Transverse colon (tissue), 4 donors: ENCODE data around the gene MAP1LC3A. TPM values are rescaled to one million over a fixed set of nuclear protein-coding genes. Genes with fewer than 3 reads are reported as not detected.

ENCODE experiments used
- DNase-seq: peaks from one replicate; pipeline ENCODE4 v3.0.0-alpha.2; 2019
- H3K27ac ChIP-seq, 4 donors: fragments of 200-600 bp; sonication (generic); 2 replicates each; pipeline ENCODE4 v1.5.1; 2016 to 2018; ENCODE audit warnings: inconsistent platforms in 4 of 4
- H3K27me3 ChIP-seq: fragments of 200-600 bp; sonication (generic); 2 replicates; pipeline ENCODE4 v1.5.1; 2017; ENCODE audit warnings: inconsistent platforms
- H3K36me3 ChIP-seq, 4 donors: fragments of 200-600 bp; sonication (generic); 2 replicates each; pipeline ENCODE4 v1.5.1; 2017 to 2019; ENCODE audit warnings: inconsistent platforms in 4 of 4
- H3K4me1 ChIP-seq, 4 donors: fragments of 200-600 bp; sonication (generic); 2 replicates each; pipeline ENCODE4 v1.5.1; 2017 to 2020; ENCODE audit warnings: inconsistent platforms in 4 of 4
- H3K4me3 ChIP-seq, 4 donors: fragments of 200-600 bp; sonication (generic); 1 replicate in 1 of 4; 2 replicates in 3 of 4; pipeline versions ENCODE4 v1.5.1 to v1.6.1; 2017 to 2019; ENCODE audit warnings: inconsistent platforms in 4 of 4
- H3K9me3 ChIP-seq, 2 donors: fragments of 200-600 bp; sonication (generic); 2 replicates each; pipeline ENCODE4 v1.5.1; 2017 to 2019; ENCODE audit warnings: inconsistent platforms in 2 of 2
- CTCF ChIP-seq, 5 experiments: fragments of 200-600 bp in 3 of 5; fragments of 450-650 bp in 2 of 5; sonication (generic) in 3 of 5; IDR thresholded peaks; 1 replicate in 2 of 5; 2 replicates in 3 of 5; pipeline ENCODE4 v1.5.1; 2016 to 2017; ENCODE audit warnings: antibody characterized with exemption in 5 of 5, inconsistent platforms in 3 of 5, mild to moderate bottlenecking in 2 of 5, moderate library complexity in 1 of 5
- EP300 ChIP-seq: sonication (generic); formaldehyde crosslinking; IDR thresholded peaks from one replicate; pipeline ENCODE4 v1.6.1; 2017; ENCODE audit warnings: antibody characterized with exemption, low read depth
- POLR2A ChIP-seq: fragments of 450-650 bp; IDR thresholded peaks from one replicate; pipeline ENCODE4 v1.6.1; 2016; ENCODE audit warnings: antibody characterized with exemption, mild to moderate bottlenecking, moderate library complexity
- POLR2AphosphoS5 ChIP-seq, 3 donors: sonication (generic); formaldehyde crosslinking; IDR thresholded peaks; one replicate each; pipeline ENCODE4 v1.6.1; 2016; ENCODE audit warnings: antibody characterized with exemption in 3 of 3
- WGBS, 2 donors: methylation state at CpG; one replicate each; pipeline ENCODE4 v1.1.5; 2018; ENCODE audit warnings: low coverage in 1 of 2; 5-methylcytosine and 5-hydroxymethylcytosine counted together
- in situ Hi-C, 4 donors: fragments of 200-750 bp; cut with MboI; loops; one replicate each; pipeline versions ENCODE4 v1.15.0 to v1.15.1; 2017; ENCODE audit warnings: low sequenced_read_pairs in 3 of 4, low pct_ligation_motif_present in 1 of 4, low pct_unique_long_range_greater_than_20kb in 1 of 4
- intact Hi-C: fragments of 100-400 bp; cut with DNase I; formaldehyde crosslinking; loops from one replicate; pipeline ENCODE4 v1.15.1; 2023; ENCODE audit warnings: low total_unique reads
- total RNA-seq, 4 donors: library from RNA; depleted of rRNA; stranded (reverse); fragments of >200 nt; gene quantifications; one replicate each; pipeline ENCODE4 v1.1.0, GENCODE V29; 2016

The MAP1LC3A gene
- total RNA-seq, 4 donors from 2014 or later = 41.8 to 166 (median 98.3) TPM

GRCh38 chr20:34542439-34542838 lies 16.1 kb upstream of the MAP1LC3A start:
- no peaks in the 10 kb centered on the region for H3K27me3 ChIP-seq
- in situ Hi-C loops = no loop called here
- no peaks in the 10 kb centered on the region for H3K9me3 ChIP-seq
- TF ChIP-seq EP300 (no peak), CTCF (IDR thresholded peaks at IDR 0.05) (no peak), POLR2AphosphoS5 (IDR thresholded peaks at IDR 0.05) (no peak), POLR2A (no peak)
- intact Hi-C loops = no loop called here
- 90 to 100% methylated on average over 4 to 6 of the region's 6 CpGs for WGBS, 2 donors
- peaks cover 0 to 25% (median 9%) of the 10 kb centered on the region in 4 donors for H3K36me3 ChIP-seq
- H3K4me3 ChIP-seq = no peak overlapping the region
- H3K4me1 ChIP-seq = peaks cover 0 to 20% (median 10%) of the 10 kb centered on the region in 4 donors
- no peak for DNase-seq
- H3K27ac ChIP-seq = no peak overlapping the region

- TF ChIP-seq EP300 (no peak), POLR2AphosphoS5 (IDR thresholded peaks at IDR 0.05) (no peak), POLR2A (no peak), CTCF (IDR thresholded peaks at IDR 0.05) (no peak)
These were observed 15.0 kb upstream of the MAP1LC3A start for GRCh38 chr20:34543463-34544056.

GRCh38 chr20:34544109-34544796 lies 14.3 kb upstream of the MAP1LC3A start:
- no peaks in the 10 kb centered on the region for H3K27me3 ChIP-seq
- peak overlapping the region in 3 of 4 donors; percentile 49 to 59 (median 54) for H3K27ac ChIP-seq
- peaks cover 0 to 24% (median 10%) of the 10 kb centered on the region in 4 donors for H3K4me1 ChIP-seq
- no peak for TF ChIP-seq EP300
- H3K9me3 ChIP-seq = no peaks in the 10 kb centered on the region
- peaks cover 0 to 21% (median 9%) of the 10 kb centered on the region in 4 donors for H3K36me3 ChIP-seq
- DNase-seq = peak; percentile 33
- H3K4me3 ChIP-seq = peak overlapping the region in 1 of 4 donors; percentile 32
- intact Hi-C loops (no loop called here), in situ Hi-C loops (no loop called here)
- 46% methylated on average over 18 of the region's 19 CpGs; no CpG with 5 or more reads in 1 of the 2 donors for WGBS, 2 donors

More at GRCh38 chr20:34543463-34544056, 15.0 kb upstream of the MAP1LC3A start:
- in situ Hi-C loops (no loop called here), intact Hi-C loops (no loop called here)
- peaks cover 0 to 23% (median 9%) of the 10 kb centered on the region in 4 donors for H3K36me3 ChIP-seq
- no peak overlapping the region for H3K4me3 ChIP-seq
- H3K9me3 ChIP-seq = no peaks in the 10 kb centered on the region
- 40 to 49% methylated on average over 1 to 12 of the region's 12 CpGs for WGBS, 2 donors
- no peaks in the 10 kb centered on the region for H3K27me3 ChIP-seq
- H3K4me1 ChIP-seq = peaks cover 0 to 24% (median 10%) of the 10 kb centered on the region in 4 donors
- peak; percentile 39 for DNase-seq
- H3K27ac ChIP-seq = peak overlapping the region; percentile 30 to 59 (median 52)

GRCh38 chr20:34546751-34547181 lies 11.8 kb upstream of the MAP1LC3A start:
- peak; percentile 70 for DNase-seq
- intact Hi-C loops (no loop called here), in situ Hi-C loops (no loop called here)
- Histone ChIP-seq H3K4me1 (peaks cover 0 to 24% (median 10%) of the 10 kb centered on the region in 4 donors), H3K36me3 (no peaks in the 10 kb centered on the region), H3K4me3 (peak overlapping the region in 3 of 4 donors; percentile 34 to 48 (median 34)), H3K9me3 (no peaks in the 10 kb centered on the region), H3K27ac (peak overlapping the region; percentile 70 to 82 (median 72)), H3K27me3 (no peaks in the 10 kb centered on the region)
- WGBS, 2 donors = 55 to 65% methylated on average over 2 to 11 of the region's 11 CpGs
- TF ChIP-seq POLR2AphosphoS5 (IDR thresholded peaks at IDR 0.05) = peak; percentile 32 to 55 (median 43)
- TF ChIP-seq POLR2A = peak; percentile 51
- no peak for TF ChIP-seq EP300
- TF ChIP-seq CTCF (IDR thresholded peaks at IDR 0.05) = peak in 2 of 5 experiments; percentile 33 to 49
